Lower lobe of right lung (tissue), 2 donors: ENCODE results near the gene RECK. TPM values are rescaled to one million over a fixed set of nuclear protein-coding genes. Genes with fewer than 3 reads are reported as not detected.

Source experiments
- ATAC-seq, 2 donors: fragments of 200-7000 bp; cut with Tn5 transposase; one replicate each; pipeline ENCODE4 v1.9.1; 2020 to 2022; ENCODE audit warnings: mild to moderate bottlenecking in 2 of 2, moderate library complexity in 2 of 2
- DNase-seq: peaks from one replicate; pipeline ENCODE4 v3.0.0-alpha.2; 2020
- H3K27ac ChIP-seq: fragments of 200-600 bp; one replicate; pipeline ENCODE4 v1.8.0; 2022
- H3K27me3 ChIP-seq: fragments of 200-600 bp; one replicate; pipeline ENCODE4 v1.8.0; 2022; ENCODE audit warnings: low read depth
- H3K36me3 ChIP-seq: fragments of 200-600 bp; one replicate; pipeline ENCODE4 v1.8.0; 2022; ENCODE audit warnings: mild to moderate bottlenecking
- H3K4me1 ChIP-seq: fragments of 200-600 bp; one replicate; pipeline ENCODE4 v1.8.0; 2022
- H3K4me3 ChIP-seq: fragments of 200-600 bp; one replicate; pipeline ENCODE4 v1.8.0; 2022; ENCODE audit warnings: mild to moderate bottlenecking
- H3K9me3 ChIP-seq: fragments of 200-600 bp; one replicate; pipeline ENCODE4 v1.8.0; 2022
- CTCF ChIP-seq: fragments of 200-600 bp; IDR thresholded peaks from one replicate; pipeline ENCODE4 v1.8.0; 2022; ENCODE audit warnings: antibody characterized with exemption, mild to moderate bottlenecking
- intact Hi-C: fragments of 100-400 bp; cut with DNase I; formaldehyde crosslinking; loops from one replicate; pipeline ENCODE4 v1.11.0; 2022
- total RNA-seq: library from RNA; stranded (reverse); fragmentation: NEBNext Ultra II Directional; extraction: Animal tissue kit (Norgen Biotek cat#: 25700); gene quantifications from one replicate; pipeline ENCODE4 v1.2.1, GENCODE V29; 2021
- donor health status: DM: no; HTN: yes; CAD: no; lungs with severe emphysema.

Gene RECK
- total RNA-seq, 1 donor from 2014 or later = 15.2 TPM

GRCh38 chr9:36029765-36030528, 6.8 kb upstream of the RECK start:
- H3K36me3 ChIP-seq = no peaks in the 10 kb centered on the region
- ATAC-seq = peak; percentile 78 to 82
- TF ChIP-seq CTCF = no peak
- no peak for DNase-seq
- intact Hi-C loops = loop anchor here (10.0 kb wide), 1 partner anchor 75 kb away; the partner anchor contains the start of gene OR2S2
- H3K4me3 ChIP-seq = no peak overlapping the region
- H3K27me3 ChIP-seq = no peaks in the 10 kb centered on the region
- H3K27ac ChIP-seq = no peak overlapping the region
- no peaks in the 10 kb centered on the region for H3K9me3 ChIP-seq
- H3K4me1 ChIP-seq = no peaks in the 10 kb centered on the region

GRCh38 chr9:36030871-36031270, 5.8 kb upstream of the RECK start:
- H3K36me3 ChIP-seq = no peaks in the 10 kb centered on the region
- no peaks in the 10 kb centered on the region for H3K4me1 ChIP-seq
- H3K27ac ChIP-seq = no peak overlapping the region
- intact Hi-C loops = no loop called here
- H3K27me3 ChIP-seq = no peaks in the 10 kb centered on the region
- ATAC-seq = no peak
- no peak for TF ChIP-seq CTCF
- H3K4me3 ChIP-seq = no peak overlapping the region
- DNase-seq = no peak
- H3K9me3 ChIP-seq = no peaks in the 10 kb centered on the region

GRCh38 chr9:36031774-36032555, 4.7 kb upstream of the RECK start:
- H3K9me3 ChIP-seq = no peaks in the 10 kb centered on the region
- H3K4me3 ChIP-seq = no peak overlapping the region
- H3K27ac ChIP-seq = no peak overlapping the region
- intact Hi-C loops = no loop called here
- DNase-seq = no peak
- no peaks in the 10 kb centered on the region for H3K27me3 ChIP-seq
- H3K36me3 ChIP-seq = no peaks in the 10 kb centered on the region
- peaks cover 6% of the 10 kb centered on the region for H3K4me1 ChIP-seq
- no peak for TF ChIP-seq CTCF
- no peak for ATAC-seq

- intact Hi-C loops = no loop called here
- no peak for ATAC-seq
- DNase-seq = no peak
- Histone ChIP-seq H3K4me1 (peaks cover 20% of the 10 kb centered on the region), H3K9me3 (no peaks in the 10 kb centered on the region), H3K4me3 (no peak overlapping the region), H3K27me3 (no peaks in the 10 kb centered on the region), H3K27ac (no peak overlapping the region), H3K36me3 (no peaks in the 10 kb centered on the region)
- no peak for TF ChIP-seq CTCF
Observed at GRCh38 chr9:36033788-36034187, 2.9 kb upstream of the RECK start.

- Histone ChIP-seq H3K4me3 (no peak overlapping the region), H3K27me3 (no peaks in the 10 kb centered on the region), H3K4me1 (peaks cover 24% of the 10 kb centered on the region), H3K27ac (no peak overlapping the region), H3K36me3 (no peaks in the 10 kb centered on the region), H3K9me3 (no peaks in the 10 kb centered on the region)
- no peak for TF ChIP-seq CTCF
- DNase-seq (no peak), ATAC-seq (no peak)
- intact Hi-C loops = no loop called here
Observed at GRCh38 chr9:36034234-36034633, 2.5 kb upstream of the RECK start.
